Measurements from ENCODE around the gene GRIN2A.

DNA sequence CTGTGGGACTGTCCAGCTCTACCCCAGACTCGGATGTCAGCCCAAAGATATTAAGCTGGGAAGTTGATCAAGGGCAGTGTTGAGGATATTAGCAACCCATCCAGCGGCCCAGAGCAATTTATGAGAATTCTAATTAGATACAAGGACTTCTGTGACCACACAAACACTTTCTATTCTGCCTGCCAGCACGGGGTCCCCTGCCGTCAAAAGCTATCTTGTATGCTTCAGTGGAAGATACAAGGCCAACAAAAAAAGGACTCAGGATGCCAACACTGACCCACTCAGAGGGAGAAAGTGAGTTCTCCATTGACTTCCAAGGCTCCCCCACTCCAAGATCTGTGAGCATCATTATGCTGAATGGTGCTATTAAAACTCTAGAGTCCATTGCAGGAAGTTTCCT, 390.7 kb downstream of the GRIN2A start:
- TF ChIP-seq CTCF (IDR thresholded peaks at IDR 0.05) (no peak), POLR2AphosphoS5 (IDR thresholded peaks at IDR 0.05) (no peak)
